ENCODE data around the gene CST7. TPM values are rescaled to one million over a fixed set of nuclear protein-coding genes. Genes with fewer than 3 reads are reported as not detected.

The CST7 gene
- total RNA-seq, 1 donor from 2014 or later, result not detected

DNA sequence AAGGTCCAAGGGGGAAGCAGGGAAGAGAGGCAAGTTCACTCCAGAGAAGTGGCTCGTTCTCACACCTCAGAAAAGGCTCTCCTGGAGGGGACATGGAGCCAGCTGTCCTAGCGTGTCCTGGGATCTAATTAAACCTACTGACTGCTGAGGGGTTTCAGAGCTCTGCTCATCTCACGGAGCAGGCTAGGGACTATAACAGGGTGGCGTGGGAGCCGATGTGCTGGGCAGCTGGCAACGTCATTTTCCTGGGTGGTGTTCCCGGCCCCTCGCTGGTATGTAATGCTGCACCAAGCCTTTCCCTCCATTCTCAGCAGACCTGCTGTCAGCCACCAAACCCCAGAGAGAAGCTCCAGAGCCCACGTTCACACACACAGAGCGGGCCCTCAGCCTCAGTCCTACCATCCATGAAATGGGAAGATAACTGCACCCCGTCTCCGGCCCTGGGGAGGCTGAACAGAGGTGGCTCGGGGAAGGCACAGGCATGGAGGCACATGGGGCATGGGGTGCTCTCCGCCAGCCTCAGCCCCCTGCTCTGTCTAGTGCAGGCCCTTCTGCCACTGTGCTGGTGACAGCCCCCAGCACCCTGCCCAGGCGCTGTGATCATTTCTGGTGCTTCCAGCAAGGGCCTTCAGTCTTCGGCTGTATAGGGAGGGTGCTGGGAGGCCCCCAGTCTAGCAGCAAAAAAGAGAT is 1.9 kb downstream of the CST7 start:
- no peak for DNase-seq (ENCODE audit: low spot score)

DNA sequence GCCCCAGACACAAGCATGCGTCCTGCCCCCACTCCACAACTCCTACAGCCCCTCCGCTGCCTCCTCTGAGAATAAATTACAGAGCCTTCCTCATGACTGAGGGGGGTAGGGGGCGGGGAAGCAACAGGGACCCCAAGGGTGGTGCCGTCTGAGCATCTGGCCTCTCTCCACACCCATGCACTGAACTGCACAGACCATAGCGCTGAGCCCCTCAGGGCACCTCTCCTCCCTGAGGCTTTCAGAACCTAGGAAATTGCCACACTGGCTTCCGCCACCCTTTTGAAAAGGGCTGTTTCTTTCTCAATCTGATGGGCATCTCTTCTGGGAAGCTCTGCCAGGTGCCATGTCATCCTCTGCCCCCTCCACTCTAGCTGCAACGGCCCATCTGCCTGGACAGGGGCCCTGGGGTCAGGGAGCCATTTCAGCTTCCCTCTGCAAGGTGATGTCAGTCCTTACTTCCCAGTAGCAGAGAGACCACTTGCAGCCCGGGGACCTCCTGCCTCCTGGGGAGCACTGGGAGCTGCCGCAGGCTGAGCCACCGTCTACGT is 2.5 kb downstream of the CST7 start:
- DNase-seq (ENCODE audit: low spot score), result no peak

DNA sequence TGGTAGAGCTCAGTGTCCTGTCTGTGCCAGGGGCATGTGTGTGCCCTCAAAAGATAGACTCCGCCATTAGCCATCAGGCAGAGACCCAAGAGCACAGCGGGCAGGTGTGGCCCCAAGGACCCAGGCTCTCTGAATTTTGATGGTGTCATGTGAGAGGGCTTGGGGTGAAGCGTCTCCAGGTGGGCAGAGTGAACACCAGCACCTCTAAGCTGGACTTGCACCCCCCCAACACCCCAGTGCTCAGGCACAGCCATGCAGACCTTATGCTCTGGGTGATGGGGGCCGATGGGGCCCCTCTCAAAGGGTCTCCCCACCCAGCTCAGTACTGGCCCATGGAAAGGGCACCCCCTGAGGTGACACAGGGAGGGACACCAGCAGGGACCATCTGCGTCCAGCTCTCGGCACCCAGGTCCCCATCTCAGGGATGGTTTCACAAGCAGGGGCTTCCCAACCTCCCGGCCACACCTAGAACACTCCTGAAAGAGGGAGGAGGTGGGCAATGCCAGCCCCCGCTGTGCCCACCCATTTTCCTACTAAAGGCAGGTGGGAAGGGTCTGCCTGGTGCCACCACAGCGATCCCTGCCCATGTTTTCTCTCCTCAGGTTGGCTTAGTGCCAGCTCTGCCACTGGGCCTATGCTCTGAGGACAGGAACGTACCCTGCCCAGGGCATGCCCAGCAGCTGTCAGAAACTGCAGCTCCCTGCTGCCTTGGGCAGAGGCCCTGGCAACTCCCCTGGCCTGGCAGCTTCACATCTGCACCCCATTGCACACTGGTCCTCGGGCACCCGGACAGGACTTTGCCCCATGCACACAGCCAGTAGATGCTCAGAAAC is 3.5 kb downstream of the CST7 start:
- DNase-seq (ENCODE audit: low spot score), result no peak

DNA sequence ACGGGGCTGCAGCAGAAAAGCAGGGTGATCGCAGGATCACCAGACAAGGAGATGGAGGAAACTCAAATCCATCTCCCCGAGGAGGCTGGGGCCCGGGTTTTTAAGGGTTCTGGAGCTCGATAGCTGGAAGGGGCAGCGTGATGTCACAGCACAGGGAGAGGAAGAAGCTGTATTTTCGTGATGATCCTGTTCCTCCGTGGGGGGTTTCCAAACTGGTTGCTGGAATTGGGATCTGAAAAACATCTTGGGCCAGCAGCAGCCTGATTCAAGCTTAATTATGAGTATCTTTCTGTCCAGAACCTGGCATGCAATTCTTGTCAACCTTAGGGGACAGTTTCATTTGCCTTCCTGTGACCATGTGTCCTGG is 4.1 kb downstream of the CST7 start:
- DNase-seq (ENCODE audit: low spot score), result no peak

DNA sequence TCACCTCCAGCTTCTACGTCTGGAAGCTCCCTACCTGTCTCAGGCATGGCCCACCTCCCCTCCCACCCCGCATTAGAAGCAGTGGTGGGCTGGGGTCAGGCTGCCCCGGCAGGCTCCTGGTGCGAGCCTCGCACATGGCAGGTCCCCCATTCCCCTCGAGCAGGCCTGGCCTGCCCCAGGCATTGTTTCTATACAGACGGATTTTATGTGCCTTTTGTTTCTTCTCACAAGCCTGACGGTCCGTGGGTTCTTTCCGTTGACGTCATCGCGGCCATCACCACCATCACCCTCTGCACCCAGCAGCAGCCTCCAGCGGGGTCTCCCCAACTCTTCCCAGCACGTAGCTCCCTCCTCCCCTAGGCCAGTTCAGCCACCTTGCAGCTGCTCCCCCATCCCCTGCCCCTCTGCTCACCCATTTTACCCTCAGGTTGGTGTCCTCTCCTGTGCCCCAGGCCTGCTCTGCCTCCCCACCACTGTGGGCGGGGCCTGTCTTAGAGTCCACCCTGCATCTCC is 4.6 kb downstream of the CST7 start:
- no peak for DNase-seq (ENCODE audit: low spot score)

DNA sequence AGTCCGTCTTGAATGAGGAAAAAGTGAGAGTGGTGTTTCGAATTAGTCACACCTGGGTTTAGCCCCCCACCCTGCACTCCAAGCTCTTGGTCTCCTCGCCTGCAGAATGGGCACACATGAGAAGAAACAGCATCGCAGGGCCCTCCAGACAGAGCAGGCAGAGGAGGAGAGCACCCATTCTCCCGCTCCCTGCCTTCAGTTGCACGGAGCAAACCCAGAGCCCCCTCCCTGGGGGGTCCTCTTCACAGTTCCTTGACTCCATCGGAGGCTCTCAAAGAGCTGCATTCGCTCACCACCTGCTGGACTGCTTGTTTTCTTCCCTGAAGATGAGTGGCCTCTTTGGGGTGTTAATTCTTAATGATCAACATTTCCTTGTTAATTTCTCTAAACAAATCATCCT is 5.1 kb downstream of the CST7 start:
- no peak for DNase-seq (ENCODE audit: low spot score)

DNA sequence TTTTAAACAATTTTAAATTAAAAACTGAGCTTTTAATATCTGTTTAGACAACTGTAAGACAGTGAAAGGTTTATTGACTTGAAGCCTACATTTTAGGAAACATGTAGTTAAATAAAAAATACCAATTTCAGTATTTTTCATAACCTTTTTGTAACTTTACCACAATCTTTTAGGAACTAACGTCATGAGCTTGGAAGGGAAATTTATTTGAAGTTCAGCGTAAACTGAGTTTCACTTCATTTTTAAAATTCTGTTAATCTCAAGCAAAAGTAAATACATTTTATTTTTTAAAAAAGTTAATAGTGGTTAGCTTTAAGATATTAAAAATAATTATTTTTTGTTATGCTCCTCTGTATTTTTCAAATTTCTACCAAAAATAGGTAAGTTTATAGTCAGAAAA is 5.5 kb downstream of the CST7 start:
- no peak for DNase-seq (ENCODE audit: low spot score)

DNA sequence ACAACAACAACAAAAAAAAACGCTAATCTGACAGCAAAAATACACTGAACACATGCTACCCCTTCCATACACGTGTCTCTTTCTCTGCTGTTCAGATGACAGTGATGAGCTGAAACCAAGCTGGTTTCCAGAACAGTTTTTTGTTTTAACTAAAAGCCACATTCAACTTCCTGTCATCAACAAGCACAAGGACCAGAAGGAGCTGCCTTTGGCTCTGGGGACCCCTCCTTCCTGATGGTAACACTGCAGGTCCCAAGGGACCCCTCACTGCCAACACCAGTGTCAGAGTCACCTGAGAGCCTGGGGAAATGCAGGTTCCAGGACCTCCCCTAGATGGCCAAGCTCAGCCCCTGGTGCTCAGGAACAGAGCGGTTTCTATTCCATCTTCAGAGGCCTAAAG is 6.0 kb downstream of the CST7 start:
- DNase-seq (ENCODE audit: low spot score), result no peak

DNA sequence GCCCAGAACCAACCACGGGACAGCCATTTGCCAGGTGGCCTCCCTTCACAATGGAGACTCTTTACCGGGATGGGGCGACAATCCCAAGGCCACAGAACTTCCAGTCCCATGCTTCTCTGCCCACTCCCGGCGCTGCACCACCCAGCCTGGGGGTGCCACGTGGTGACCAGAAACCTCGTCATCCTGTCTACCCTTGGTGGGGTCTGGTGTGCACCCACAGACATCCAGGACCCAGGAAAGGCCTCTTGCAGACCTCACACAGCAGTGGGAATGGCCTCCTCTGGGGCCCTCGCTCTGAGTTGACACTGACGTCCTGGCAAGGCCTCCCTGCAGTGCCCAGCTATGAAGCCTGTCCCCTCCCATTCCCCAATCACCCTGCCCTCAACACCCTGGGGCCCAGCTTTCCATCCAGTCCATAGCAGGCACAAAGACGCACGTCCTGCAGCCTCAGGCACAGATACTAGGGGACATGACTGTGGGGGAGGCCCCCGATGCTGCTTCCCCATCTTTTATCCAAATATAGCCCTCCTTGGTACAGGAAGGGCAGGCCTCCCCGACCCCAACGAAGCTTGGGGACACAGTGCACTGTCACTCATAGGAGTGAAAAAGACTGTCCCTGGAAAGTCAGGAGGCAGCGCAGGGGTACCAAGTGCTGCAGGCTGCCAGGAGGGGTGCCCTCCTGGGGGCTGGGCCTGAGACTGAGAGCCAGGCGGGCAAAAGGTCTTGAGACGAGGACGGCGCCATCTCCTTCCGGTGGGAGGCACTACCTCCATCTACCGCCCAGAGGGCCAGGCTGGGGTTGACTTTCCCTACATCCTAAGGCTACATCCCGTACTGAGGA is 7.2 kb downstream of the CST7 start:
- DNase-seq (ENCODE audit: low spot score), result no peak

DNA sequence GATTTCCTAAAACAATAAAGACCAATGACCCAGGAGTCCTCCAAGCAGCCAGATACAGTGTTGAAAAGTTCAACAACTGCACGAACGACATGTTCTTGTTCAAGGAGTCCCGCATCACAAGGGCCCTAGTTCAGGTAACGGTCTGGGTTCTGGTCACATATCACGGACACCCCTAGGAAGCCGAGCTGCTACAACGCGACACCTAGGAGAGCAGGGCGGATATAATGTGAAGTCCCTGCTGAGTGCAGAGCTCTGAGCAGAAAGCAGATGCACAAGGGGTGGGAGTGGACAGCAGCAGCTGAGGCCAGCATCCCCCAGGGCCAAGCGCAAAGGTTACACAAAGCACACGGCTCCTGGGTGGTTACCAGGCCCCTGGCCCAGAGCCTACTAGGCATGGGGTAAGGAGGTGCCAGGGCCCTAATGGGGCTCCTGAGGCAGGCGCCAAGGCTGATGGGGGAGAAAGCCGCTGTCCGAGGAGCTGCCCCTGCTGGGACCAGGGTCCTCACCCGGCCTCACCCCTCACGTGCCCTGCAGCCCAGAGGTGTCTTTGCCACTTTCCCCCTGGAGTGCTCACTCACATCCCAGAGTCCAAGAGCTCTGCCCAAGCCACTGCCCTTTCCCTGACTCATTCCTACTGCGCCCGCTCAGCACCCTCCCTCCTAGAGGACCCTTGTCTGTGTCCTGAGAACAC is 8.4 kb downstream of the CST7 start:
- DNase-seq (ENCODE audit: low spot score), result no peak

DNA sequence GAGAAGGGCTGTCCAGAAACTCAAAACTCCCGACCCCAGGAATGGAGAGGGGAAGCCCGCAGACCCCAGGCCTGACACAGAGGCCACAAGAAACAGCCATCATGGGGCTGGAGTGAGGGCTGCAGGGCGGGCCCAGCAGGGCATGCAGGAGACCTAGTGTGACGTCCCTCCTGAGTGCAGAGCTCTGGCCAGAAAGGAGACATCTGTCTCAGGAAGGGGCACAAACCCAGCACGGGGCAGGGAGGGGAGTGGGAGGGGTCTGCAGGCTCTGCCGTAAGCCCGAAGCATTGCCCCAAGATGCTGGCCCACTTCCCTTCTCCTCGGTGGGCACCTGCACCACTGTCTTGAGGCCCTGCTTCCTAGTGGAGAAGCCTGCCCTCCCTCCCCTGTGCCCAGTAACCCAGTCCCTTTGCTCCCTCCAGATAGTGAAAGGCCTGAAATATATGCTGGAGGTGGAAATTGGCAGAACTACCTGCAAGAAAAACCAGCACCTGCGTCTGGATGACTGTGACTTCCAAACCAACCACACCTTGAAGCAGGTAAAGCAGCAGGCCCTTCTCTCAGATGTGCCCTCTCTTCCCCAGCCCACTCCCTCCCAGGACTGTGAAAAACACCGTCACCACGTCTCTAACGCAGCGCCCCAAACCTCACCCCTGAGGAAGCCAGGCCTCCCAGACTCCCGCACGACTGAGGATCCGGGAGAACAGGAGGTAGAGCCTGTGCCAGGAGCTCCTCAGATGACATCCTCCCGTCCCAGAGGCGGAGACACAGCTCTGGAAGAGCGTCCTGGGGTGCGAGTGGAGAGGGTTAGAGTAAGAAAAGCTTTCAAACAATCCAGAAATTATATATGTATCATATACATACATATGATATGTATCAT is 9.7 kb downstream of the CST7 start:
- no peak for DNase-seq (ENCODE audit: low spot score)

DNA sequence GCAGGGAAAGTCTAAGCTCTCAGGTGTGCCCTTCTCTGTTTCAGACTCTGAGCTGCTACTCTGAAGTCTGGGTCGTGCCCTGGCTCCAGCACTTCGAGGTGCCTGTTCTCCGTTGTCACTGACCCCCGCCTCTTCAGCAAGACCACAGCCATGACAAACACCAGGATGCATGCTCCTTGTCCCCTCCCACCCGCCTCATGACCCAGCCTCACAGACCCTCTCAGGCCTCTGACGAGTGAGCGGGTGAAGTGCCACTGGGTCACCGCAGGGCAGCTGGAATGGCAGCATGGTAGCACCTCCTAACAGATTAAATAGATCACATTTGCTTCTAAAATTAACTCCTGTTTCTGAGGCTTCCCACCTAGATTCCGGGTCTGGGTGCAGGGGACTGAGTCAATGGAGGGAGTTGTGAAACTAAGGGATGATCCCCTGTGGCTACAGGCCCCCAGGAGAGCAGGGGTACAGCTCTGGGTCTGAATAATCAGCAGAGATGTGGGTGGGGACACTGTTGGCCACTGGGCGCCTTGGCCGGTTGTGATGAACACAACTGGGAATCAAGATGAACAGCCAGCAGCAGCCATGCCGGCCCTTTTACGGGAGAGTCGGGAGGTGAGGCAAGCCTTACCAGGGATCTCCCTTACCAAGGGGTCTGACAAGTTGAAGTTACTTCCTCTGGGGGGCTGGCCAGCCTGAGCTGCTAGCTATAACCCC is 10.7 kb downstream of the CST7 start:
- DNase-seq (ENCODE audit: low spot score), result no peak

DNA sequence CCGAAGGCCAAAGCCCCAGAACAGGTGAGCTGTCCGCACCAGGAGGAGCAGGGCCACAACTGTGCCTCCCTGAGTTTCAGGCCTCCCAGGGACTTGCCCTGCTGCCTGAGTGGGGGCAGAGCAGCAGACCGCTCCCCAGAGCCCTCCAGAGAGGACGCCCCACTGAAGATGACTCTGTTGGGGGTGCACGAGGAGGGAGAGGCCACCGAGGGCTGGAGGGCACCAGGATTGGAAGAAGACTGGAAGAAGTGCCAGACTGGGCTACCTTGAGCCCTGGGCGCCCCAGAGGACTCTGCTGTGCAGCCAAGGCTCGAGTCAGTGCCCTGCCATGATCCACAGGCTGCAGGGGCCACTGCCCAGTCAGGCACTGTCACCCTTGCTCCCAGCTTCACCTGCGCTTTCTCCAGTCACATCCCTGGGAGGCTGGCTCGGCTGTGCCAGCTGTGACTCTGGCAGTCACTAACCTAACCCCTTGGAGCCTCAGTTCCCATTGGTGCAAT is 11.3 kb downstream of the CST7 start:
- DNase-seq (ENCODE audit: low spot score), result no peak

DNA sequence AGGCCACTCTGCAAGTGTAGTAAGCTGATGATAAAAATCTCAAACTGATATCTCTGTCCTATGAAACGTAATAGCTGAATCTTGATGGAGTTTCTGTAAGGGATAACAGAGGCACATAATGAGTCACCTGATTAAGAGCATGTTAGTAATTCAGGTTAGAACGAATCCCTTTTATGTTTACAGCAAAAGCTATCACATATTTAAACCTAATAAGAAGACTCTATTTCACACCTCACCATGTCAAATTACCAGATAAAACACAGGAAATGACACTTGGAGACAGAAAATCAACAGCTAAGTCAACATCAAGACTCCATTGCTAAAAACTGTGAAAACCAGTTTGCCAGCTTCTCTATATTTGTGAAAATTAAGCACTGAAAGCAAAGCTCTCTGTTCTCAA is 11.8 kb downstream of the CST7 start:
- DNase-seq (ENCODE audit: low spot score), result no peak

DNA sequence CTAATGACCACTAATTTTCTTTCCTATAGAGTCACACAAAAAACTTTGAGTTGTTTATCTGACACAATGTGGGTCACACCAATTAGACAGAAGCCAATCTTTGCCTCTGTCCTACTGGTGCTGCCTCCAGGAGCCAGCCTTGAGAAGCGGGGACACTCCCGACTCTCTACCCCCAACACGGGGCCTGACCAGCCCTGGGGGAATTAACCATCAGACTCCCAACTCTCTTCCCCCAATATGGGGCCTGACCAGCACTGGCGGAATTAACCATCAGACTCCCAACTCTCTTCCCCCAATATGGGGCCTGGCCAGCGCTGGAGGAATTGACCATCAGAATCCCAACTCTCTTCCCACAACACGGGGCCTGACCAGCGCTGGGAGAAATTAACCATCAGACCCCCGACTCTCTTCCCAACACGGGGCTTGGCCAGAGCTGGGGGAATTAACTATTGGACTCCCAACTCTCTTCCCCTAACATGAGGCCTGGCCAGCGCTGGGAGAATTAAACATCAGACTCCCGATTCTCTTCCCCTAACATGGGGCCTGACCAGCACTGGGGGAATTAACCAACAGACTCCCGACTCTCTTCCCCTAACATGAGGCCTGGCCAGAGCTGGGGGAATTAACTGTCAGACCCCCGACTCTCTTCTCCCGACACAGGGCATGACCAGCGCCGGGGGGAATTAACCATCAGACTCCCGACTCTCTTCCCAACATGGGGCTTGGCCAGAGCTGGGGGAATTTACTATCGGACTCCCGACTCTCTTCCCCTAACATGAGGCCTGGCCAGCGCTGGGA is 12.5 kb downstream of the CST7 start:
- no peak for DNase-seq (ENCODE audit: low spot score)

DNA sequence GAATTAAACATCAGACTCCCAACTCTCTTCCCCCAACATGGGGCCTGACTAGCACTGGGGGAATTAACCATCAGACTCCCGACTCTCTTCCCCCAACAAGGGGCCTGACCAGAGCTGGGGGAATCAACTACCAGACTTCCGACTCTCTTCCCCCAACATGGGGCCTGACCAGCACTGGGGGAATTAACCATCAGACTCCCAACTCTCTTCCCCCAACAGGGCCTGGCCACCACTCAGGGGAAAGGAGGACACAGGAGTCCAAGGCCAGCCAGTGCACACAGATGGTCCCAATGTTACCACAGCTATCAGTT is 13.1 kb downstream of the CST7 start:
- DNase-seq (ENCODE audit: low spot score), result no peak

DNA sequence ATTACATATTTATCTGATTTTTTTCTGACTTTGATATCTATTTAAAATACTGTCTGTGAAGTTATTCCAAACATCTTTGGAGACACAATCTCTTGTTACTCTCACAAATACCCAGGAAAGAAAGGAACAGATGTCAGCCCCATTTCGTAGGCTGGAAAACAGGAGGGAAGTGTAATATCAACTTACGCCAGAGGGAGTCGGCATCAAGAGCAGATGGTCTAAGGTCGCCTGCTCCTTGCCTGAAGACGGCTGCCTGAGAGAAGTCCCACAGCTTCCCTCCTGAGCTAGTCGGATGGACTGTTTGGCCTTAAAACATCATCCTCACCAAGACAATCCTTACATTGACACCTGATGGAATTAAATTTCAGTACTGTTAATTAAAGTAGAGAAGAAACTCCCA is 13.4 kb downstream of the CST7 start:
- no peak for DNase-seq (ENCODE audit: low spot score)

DNA sequence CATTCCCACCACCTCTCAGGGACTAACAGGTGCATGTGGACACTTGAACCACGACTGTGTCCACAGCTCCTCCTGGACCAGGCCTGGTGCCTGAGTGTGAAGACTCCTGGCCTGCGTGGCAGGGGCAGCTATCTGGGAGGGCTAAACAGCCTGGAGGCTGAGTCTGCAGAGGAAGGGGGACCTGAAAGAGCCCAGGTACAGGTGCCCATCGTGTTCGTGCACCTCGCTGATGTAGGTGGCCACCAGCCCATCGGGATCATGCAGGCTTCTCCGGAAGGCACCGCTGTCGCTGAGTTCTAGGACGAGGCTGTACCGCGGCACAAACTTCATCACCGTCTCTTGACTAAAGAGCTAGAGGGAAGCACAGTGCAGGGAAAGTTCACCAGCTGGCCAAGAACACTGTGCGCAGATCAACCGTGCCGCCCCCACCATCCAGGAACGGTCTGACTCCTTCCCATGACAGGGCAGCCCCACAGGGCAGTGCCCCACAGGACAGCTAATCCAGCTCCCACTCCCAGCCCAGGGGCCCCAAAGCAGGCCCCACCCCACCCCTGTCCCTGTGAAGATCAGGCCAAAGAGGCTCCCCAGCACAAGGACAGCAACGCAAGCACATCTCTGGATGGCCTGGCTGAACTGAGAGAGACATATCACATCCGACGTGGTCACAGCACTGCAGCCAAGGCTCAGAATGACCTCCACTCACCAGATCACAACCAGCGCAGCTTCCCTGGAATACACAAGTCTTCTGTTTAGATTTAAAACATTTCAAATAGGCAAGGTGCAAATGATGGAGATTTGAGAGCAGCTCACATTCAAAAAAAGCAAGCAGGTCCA is 14.8 kb downstream of the CST7 start:
- DNase-seq (ENCODE audit: low spot score), result no peak

Data from umbilical cord (tissue), 2 donors.